ENCODE data around the gene HEATR3.

Gene HEATR3

GRCh38 chr16:50058091-50058771 is 7.5 kb upstream of the HEATR3 start:
- DNase-seq (ENCODE audit: low read depth in 2 of 3, low spot score in 1 of 3), result no peak

GRCh38 chr16:50059111-50059510 is 6.7 kb upstream of the HEATR3 start:
- DNase-seq (ENCODE audit: low read depth in 2 of 3, low spot score in 1 of 3), result no peak

GRCh38 chr16:50059669-50060068 is 6.1 kb upstream of the HEATR3 start:
- no peak for DNase-seq (ENCODE audit: low read depth in 2 of 3, low spot score in 1 of 3)

GRCh38 chr16:50061326-50061725 is 4.4 kb upstream of the HEATR3 start:
- no peak for DNase-seq (ENCODE audit: low read depth in 2 of 3, low spot score in 1 of 3)

GRCh38 chr16:50065241-50065623 is 538 bp upstream of the HEATR3 start:
- no peak for DNase-seq (ENCODE audit: low read depth in 2 of 3, low spot score in 1 of 3)

GRCh38 chr16:50066482-50067289 is 916 bp downstream of the HEATR3 start:
- DNase-seq (ENCODE audit: low read depth in 2 of 3, low spot score in 1 of 3), result no peak

GRCh38 chr16:50067290-50067853 is 1.6 kb downstream of the HEATR3 start:
- DNase-seq (ENCODE audit: low read depth in 2 of 3, low spot score in 1 of 3), result peak in 1 of 3 donors; percentile 24

- DNase-seq (ENCODE audit: low read depth in 2 of 3, low spot score in 1 of 3), result no peak
Observed at GRCh38 chr16:50068550-50068949, 2.8 kb downstream of the HEATR3 start.

GRCh38 chr16:50069060-50069459 is 3.3 kb downstream of the HEATR3 start:
- DNase-seq (ENCODE audit: low read depth in 2 of 3, low spot score in 1 of 3), result no peak

GRCh38 chr16:50071075-50071671 is 5.4 kb downstream of the HEATR3 start:
- no peak for DNase-seq (ENCODE audit: low read depth in 2 of 3, low spot score in 1 of 3)

GRCh38 chr16:50072730-50073129 is 7.0 kb downstream of the HEATR3 start:
- no peak for DNase-seq (ENCODE audit: low read depth in 2 of 3, low spot score in 1 of 3)

GRCh38 chr16:50079397-50080140 is 13.8 kb downstream of the HEATR3 start:
- DNase-seq (ENCODE audit: low read depth in 2 of 3, low spot score in 1 of 3), result no peak

GRCh38 chr16:50081428-50082018 is 15.8 kb downstream of the HEATR3 start:
- DNase-seq (ENCODE audit: low read depth in 2 of 3, low spot score in 1 of 3), result no peak

- no peak for DNase-seq (ENCODE audit: low read depth in 2 of 3, low spot score in 1 of 3)
Observed at GRCh38 chr16:50083996-50084395, 18.2 kb downstream of the HEATR3 start.

GRCh38 chr16:50086176-50086575 is 20.4 kb downstream of the HEATR3 start:
- DNase-seq (ENCODE audit: low read depth in 2 of 3, low spot score in 1 of 3), result no peak

GRCh38 chr16:50088302-50088701 is 22.5 kb downstream of the HEATR3 start:
- DNase-seq (ENCODE audit: low read depth in 2 of 3, low spot score in 1 of 3), result no peak

GRCh38 chr16:50092891-50093290 is 27.1 kb downstream of the HEATR3 start:
- DNase-seq (ENCODE audit: low read depth in 2 of 3, low spot score in 1 of 3), result no peak

- DNase-seq (ENCODE audit: low read depth in 2 of 3, low spot score in 1 of 3), result no peak
Observed at GRCh38 chr16:50093607-50094539, 28.1 kb downstream of the HEATR3 start.

- no peak for DNase-seq (ENCODE audit: low read depth in 2 of 3, low spot score in 1 of 3)
Observed at GRCh38 chr16:50096791-50097190, 31.0 kb downstream of the HEATR3 start.

All from stimulated activated CD4-positive, alpha-beta T cell treated with anti-CD3 and anti-CD28 coated beads, Interleukin-12 subunit alpha, Interleukin-12 subunit beta, amount 100 ng/mL, for 48 hours (primary cell).